Measurements from ENCODE around the gene PCDH10. TPM values are rescaled to one million over a fixed set of nuclear protein-coding genes. Genes with fewer than 3 reads are reported as not detected.
A peak's percentile ranks its signal among the peaks of the same experiment; 100 is the strongest.

PCDH10 gene, protein sequence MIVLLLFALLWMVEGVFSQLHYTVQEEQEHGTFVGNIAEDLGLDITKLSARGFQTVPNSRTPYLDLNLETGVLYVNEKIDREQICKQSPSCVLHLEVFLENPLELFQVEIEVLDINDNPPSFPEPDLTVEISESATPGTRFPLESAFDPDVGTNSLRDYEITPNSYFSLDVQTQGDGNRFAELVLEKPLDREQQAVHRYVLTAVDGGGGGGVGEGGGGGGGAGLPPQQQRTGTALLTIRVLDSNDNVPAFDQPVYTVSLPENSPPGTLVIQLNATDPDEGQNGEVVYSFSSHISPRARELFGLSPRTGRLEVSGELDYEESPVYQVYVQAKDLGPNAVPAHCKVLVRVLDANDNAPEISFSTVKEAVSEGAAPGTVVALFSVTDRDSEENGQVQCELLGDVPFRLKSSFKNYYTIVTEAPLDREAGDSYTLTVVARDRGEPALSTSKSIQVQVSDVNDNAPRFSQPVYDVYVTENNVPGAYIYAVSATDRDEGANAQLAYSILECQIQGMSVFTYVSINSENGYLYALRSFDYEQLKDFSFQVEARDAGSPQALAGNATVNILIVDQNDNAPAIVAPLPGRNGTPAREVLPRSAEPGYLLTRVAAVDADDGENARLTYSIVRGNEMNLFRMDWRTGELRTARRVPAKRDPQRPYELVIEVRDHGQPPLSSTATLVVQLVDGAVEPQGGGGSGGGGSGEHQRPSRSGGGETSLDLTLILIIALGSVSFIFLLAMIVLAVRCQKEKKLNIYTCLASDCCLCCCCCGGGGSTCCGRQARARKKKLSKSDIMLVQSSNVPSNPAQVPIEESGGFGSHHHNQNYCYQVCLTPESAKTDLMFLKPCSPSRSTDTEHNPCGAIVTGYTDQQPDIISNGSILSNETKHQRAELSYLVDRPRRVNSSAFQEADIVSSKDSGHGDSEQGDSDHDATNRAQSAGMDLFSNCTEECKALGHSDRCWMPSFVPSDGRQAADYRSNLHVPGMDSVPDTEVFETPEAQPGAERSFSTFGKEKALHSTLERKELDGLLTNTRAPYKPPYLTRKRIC
- total RNA-seq (not detected), total RNA-seq (0 to 0.22 (median 0) reads per million in 172 experiments)
- polyA plus RNA-seq (2013, experiment 1 of 2), result not detected
- 0.04 TPM for polyA plus RNA-seq (2013, experiment 2 of 2)

DNA sequence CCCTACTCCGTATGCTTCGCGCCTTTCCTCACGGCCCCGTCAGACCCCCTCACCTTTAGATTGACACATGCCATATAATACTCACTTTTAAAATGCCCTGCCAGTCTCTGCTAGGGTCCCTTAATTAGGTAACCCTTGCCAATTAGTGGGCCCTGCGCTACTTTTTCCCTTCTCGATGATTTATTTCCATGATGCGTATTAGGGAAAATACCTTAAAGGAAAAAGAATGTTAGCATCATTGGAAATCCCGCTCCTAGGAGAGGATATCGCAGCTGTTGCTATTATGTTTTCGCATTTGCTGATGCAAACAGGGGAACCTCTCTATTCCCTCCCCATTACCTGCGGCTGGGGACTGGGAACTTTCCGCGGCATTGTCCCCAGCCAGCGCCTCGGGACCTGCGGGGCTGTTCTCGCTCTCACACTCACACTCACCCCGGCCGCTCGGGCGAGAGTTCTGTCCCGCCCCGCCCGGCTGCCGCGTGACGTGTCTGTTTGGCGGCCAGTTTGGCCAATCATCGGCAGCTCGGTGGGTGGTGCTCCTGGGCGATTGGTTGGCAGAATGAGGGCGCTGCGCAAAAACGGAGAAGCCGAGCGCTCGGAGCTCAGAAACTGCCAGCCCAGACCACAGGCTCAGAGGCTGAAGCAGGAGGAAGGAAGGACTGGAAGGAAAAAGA, at the start of gene PCDH10:
TSS of gene PCDH10 (plus strand) at position 605 of the 674 bp plus-strand sequence. CDS start 847 bp downstream, outside the sequence.
- Histone ChIP-seq H3K36me3 (ENCODE audit: insufficient read depth, low read length) (no peaks in the 10 kb centered on the region), H3K9me3 (ENCODE audit: control insufficient read depth in 1 of 2, insufficient read depth in 1 of 2, low read length in 2 of 2) (peaks cover 0 to 48% of the 10 kb centered on the region in 2 experiments), H3K27me3 (ENCODE audit: control insufficient read depth in 1 of 2, insufficient read depth in 2 of 2, low read length in 2 of 2) (peaks cover 60 to 82% of the 10 kb centered on the region in 2 experiments), H3K27ac (ENCODE audit: low read depth in 1 of 2, low read length in 2 of 2) (no peak within 1 kb of the TSS), H3K4me1 (ENCODE audit: insufficient read depth, low read length) (no peaks in the 10 kb centered on the region), H3K4me3 (ENCODE audit: low read length) (no peak within 1 kb of the TSS)
- ChIA-PET POLR2A (no interaction called here), CTCF (no interaction called here)
- intact Hi-C loops (cut with DNase I, micrococcal nuclease), result no loop called here
- TF ChIP-seq, protein P1, sequence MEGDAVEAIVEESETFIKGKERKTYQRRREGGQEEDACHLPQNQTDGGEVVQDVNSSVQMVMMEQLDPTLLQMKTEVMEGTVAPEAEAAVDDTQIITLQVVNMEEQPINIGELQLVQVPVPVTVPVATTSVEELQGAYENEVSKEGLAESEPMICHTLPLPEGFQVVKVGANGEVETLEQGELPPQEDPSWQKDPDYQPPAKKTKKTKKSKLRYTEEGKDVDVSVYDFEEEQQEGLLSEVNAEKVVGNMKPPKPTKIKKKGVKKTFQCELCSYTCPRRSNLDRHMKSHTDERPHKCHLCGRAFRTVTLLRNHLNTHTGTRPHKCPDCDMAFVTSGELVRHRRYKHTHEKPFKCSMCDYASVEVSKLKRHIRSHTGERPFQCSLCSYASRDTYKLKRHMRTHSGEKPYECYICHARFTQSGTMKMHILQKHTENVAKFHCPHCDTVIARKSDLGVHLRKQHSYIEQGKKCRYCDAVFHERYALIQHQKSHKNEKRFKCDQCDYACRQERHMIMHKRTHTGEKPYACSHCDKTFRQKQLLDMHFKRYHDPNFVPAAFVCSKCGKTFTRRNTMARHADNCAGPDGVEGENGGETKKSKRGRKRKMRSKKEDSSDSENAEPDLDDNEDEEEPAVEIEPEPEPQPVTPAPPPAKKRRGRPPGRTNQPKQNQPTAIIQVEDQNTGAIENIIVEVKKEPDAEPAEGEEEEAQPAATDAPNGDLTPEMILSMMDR (IDR thresholded peaks at IDR 0.05), result no peak
- Mint-ChIP-seq H3K27ac (no peak within 1 kb of the TSS), H3K4me3 (peak within 1 kb of the TSS; percentile 59), H3K9me3 (no peaks in the 10 kb centered on the region), H3K4me1 (ENCODE audit: low read depth) (peaks cover 31% of the 10 kb centered on the region), H3K36me3 (ENCODE audit: low read depth) (no peaks in the 10 kb centered on the region), H3K27me3 (peaks cover 89% of the 10 kb centered on the region)
- ATAC-seq (ENCODE audit: poor library complexity) (no peak), DNase-seq (peak in 4 of 14 experiments; percentile 6 to 29 (median 16))

DNA sequence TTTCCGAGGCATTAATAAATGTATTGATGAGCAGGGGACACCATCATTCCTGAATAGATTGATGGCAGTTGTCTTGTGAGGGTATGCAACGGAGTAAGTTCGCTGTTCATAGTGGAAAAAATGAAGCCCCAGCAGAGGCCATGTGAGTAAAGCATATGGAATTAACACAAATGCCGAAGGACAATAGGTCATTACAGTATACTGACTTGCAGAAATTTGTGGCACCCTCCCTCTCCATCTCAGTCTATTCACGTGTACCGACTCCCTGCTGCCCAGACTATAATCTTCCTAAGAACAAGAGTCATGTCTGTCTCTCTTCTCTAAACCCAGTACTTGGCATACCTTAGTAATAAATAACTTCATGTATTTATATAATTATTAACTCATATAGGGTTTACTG, 47.1 kb upstream of the PCDH10 start:
- Histone ChIP-seq H3K9me3 (ENCODE audit: control insufficient read depth in 1 of 2, insufficient read depth in 1 of 2, low read length in 2 of 2) (no peaks in the 10 kb centered on the region), H3K4me3 (ENCODE audit: low read length) (no peak overlapping the region), H3K27ac (ENCODE audit: low read depth in 1 of 2, low read length in 2 of 2) (no peak overlapping the region), H3K36me3 (ENCODE audit: insufficient read depth, low read length) (no peaks in the 10 kb centered on the region), H3K4me1 (ENCODE audit: insufficient read depth, low read length) (no peaks in the 10 kb centered on the region), H3K27me3 (ENCODE audit: control insufficient read depth in 1 of 2, insufficient read depth in 2 of 2, low read length in 2 of 2) (no peaks in the 10 kb centered on the region)
- peaks cover 6% of the 10 kb centered on the region for H3K9me3 Mint-ChIP-seq
- ChIA-PET POLR2A (no interaction called here), CTCF (no interaction called here)
- H3K4me1 Mint-ChIP-seq (ENCODE audit: low read depth), result no peaks in the 10 kb centered on the region
- no peaks in the 10 kb centered on the region for H3K36me3 Mint-ChIP-seq (ENCODE audit: low read depth)
- intact Hi-C loops (cut with DNase I, micrococcal nuclease), result no loop called here
- no peak overlapping the region for H3K4me3 Mint-ChIP-seq
- TF ChIP-seq, protein P1 (IDR thresholded peaks at IDR 0.05), result no peak
- DNase-seq (no peak), ATAC-seq (ENCODE audit: poor library complexity) (no peak)
- no peak overlapping the region for H3K27ac Mint-ChIP-seq
- H3K27me3 Mint-ChIP-seq, result no peaks in the 10 kb centered on the region
